PC-3 (cell line): ENCODE measurements around the gene TOR1B. TPM values are rescaled to one million over a fixed set of nuclear protein-coding genes. Genes with fewer than 3 reads are reported as not detected.
A peak's percentile ranks its signal among the peaks of the same experiment; 100 is the strongest.
"Not testable (repeated sequence)": the region's sequence is repeated elsewhere in the genome, so short reads cannot be mapped to it uniquely, and the experiment has no call there.

Source experiments
- ATAC-seq: fragments of 200-7000 bp; cut with Tn5 transposase; 2 replicates; pipeline ENCODE4 v1.9.1; 2020; ENCODE audit warnings: mild to moderate bottlenecking, moderate library complexity
- BruUV-seq: library from RNA; stranded (reverse); fragments of 400-500 nt; replicated peaks from 2 replicates; lab custom pipeline; 2021; lab: Mats Ljungman, UMichigan
- CTCF ChIA-PET: fragments of 300-600 bp; sonication (Branson Sonifier 250); formaldehyde crosslinking; loops from one replicate; lab custom pipeline; 2022; ENCODE audit warnings: antibody characterized with exemption; lab: Charles Lee
- POLR2A ChIA-PET: fragments of 300-600 bp; sonication (Branson Sonifier 250); formaldehyde crosslinking; loops from one replicate; lab custom pipeline; 2022; ENCODE audit warnings: antibody characterized with exemption; ENCODE audit not compliant: unreplicated experiment; lab: Charles Lee
- DNase-seq: peaks from one replicate; pipeline ENCODE4 v3.0.0-alpha.2; 2015
- H2AFZ ChIP-seq: fragments of 300-600 bp; sonication (generic); 2 replicates; pipeline ENCODE4 v1.6.0; 2016; ENCODE audit warnings: antibody characterized with exemption, low read length
- H3F3A ChIP-seq: fragments of 300-600 bp; sonication (generic); one replicate; pipeline ENCODE4 v1.6.0; 2017; ENCODE audit warnings: antibody characterized with exemption, low read length, control low read depth, mild to moderate bottlenecking; ENCODE audit not compliant: unreplicated experiment
- H3K27ac ChIP-seq: fragments of 300-600 bp; sonication (generic); 2 replicates; pipeline ENCODE4 v1.5.1; 2016; ENCODE audit warnings: mild to moderate bottlenecking, low read length
- H3K27me3 ChIP-seq: fragments of 300-600 bp; sonication (generic); 2 replicates; pipeline ENCODE4 v1.6.1; 2016; ENCODE audit warnings: low read length, mixed read lengths
- H3K36me3 ChIP-seq: fragments of 300-600 bp; sonication (generic); 2 replicates; pipeline ENCODE4 v1.6.1; 2016; ENCODE audit warnings: low read depth, mixed run types, low read length, mixed read lengths
- H3K4me1 ChIP-seq: fragments of 300-600 bp; sonication (generic); 2 replicates; pipeline ENCODE4 v1.5.1; 2016; ENCODE audit warnings: low read length; ENCODE audit not compliant: insufficient read depth
- H3K4me2 ChIP-seq: fragments of 300-600 bp; sonication (generic); 2 replicates; pipeline ENCODE4 v1.6.0; 2016; ENCODE audit warnings: low read length
- H3K4me3 ChIP-seq: fragments of 300-600 bp; sonication (generic); 2 replicates; pipeline ENCODE4 v1.5.1; 2016; ENCODE audit warnings: mild to moderate bottlenecking, low read length, mixed read lengths
- H3K79me2 ChIP-seq: fragments of 300-600 bp; sonication (generic); 2 replicates; pipeline ENCODE4 v1.6.1; 2017; ENCODE audit warnings: low read length, mixed read lengths
- H3K9ac ChIP-seq: fragments of 300-600 bp; sonication (generic); 2 replicates; pipeline ENCODE4 v1.6.0; 2016; ENCODE audit warnings: mild to moderate bottlenecking, low read length
- H3K9me2 ChIP-seq: fragments of 300-600 bp; sonication (generic); replicated peaks from 2 replicates; pipeline ENCODE4 v1.6.1; 2016; ENCODE audit warnings: mixed run types, low read length, mixed read lengths
- H3K9me3 ChIP-seq: fragments of 300-600 bp; sonication (generic); 2 replicates; pipeline ENCODE4 v1.6.1; 2016; ENCODE audit warnings: low read length, mixed read lengths
- H4K20me1 ChIP-seq: fragments of 300-600 bp; sonication (generic); 2 replicates; pipeline ENCODE4 v1.6.1; 2016; ENCODE audit warnings: low read length, mixed read lengths
- CTCF ChIP-seq: fragments of 300-600 bp; sonication (generic); conservative IDR thresholded peaks from 2 replicates; pipeline ENCODE4 v1.5.1; 2017; ENCODE audit warnings: antibody characterized with exemption, low read depth, mild to moderate bottlenecking, low read length
- EZH2 ChIP-seq: fragments of 300-600 bp; sonication (generic); IDR thresholded peaks from one replicate; pipeline ENCODE4 v1.6.1; 2017; ENCODE audit warnings: antibody characterized with exemption, mild to moderate bottlenecking, low read length; ENCODE audit not compliant: unreplicated experiment
- EZH2phosphoT487 ChIP-seq: fragments of 300-600 bp; sonication (generic); IDR thresholded peaks from 2 replicates; pipeline ENCODE4 v1.6.1; 2018; ENCODE audit warnings: mild to moderate bottlenecking, antibody characterized with exemption, low read length, borderline replicate concordance
- intact Hi-C: fragments of 100-400 bp; cut with micrococcal nuclease; formaldehyde crosslinking; loops from 2 replicates; pipeline ENCODE4 v1.9.0; 2023
- total RNA-seq: library from RNA; depleted of rRNA; stranded (reverse); fragments of >200 nt; gene quantifications from 2 replicates; pipeline ENCODE4 v1.2.3, GENCODE V29; 2014

Gene TOR1B
- total RNA-seq, 1 experiment from 2014 or later: 12.8 TPM

DNA sequence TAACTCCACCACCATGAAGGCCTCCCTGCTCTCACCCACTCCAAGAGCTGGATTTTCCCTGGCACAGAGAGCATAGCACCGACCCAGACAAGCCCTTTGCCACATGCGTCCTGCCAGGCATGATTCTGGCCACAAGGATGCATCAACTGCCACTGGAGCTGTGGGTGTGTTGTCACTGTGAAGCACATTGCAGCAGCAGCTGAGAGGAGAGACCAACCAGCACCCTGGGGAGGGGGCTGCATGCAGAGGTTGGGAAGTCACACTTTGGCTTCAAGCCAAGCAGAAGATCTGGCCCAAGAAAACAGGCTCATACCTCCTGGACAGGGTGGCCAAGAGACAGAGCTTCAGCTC is 27.6 kb upstream of the TOR1B start:
- Histone ChIP-seq H4K20me1 (no peaks in the 10 kb centered on the region), H3K9ac (no peak overlapping the region), H3K9me3 (no peaks in the 10 kb centered on the region), H3K27ac (0 out of 2 replicates have a peak overlapping the region, but pooled peaks have one; percentile 3), H3K27me3 (no peaks in the 10 kb centered on the region), H3K4me2 (no peak overlapping the region), H3K79me2 (no peaks in the 10 kb centered on the region), H2AFZ (no peak overlapping the region), H3K4me1 (peaks cover 33% of the 10 kb centered on the region), H3K36me3 (no peaks in the 10 kb centered on the region), H3K4me3 (no peak overlapping the region), H3K9me2 (no peaks in the 10 kb centered on the region), H3F3A (no peaks in the 10 kb centered on the region)
- DNase-seq: no peak
- POLR2A ChIA-PET: no interaction called here
- intact Hi-C loops: no loop called here
- no peak for TF ChIP-seq CTCF
- TF ChIP-seq EZH2phosphoT487: no peak
- TF ChIP-seq EZH2: no peak
- ATAC-seq: no peak
- CTCF ChIA-PET: no interaction called here
- BruUV-seq: no TSS peak

- Histone ChIP-seq H3K4me1 (peaks cover 33% of the 10 kb centered on the region), H3K27ac (peak overlapping the region; percentile 86), H3K9ac (0 out of 2 replicates have a peak overlapping the region, but pooled peaks have one; percentile 72)
- CTCF ChIA-PET, H3K4me2 ChIP-seq, ATAC-seq, POLR2A ChIA-PET, H4K20me1 ChIP-seq, H3K4me3 ChIP-seq, H3K9me2 ChIP-seq, H3K79me2 ChIP-seq, H3K36me3 ChIP-seq, H3K9me3 ChIP-seq, DNase-seq, H2AFZ ChIP-seq, H3K27me3 ChIP-seq, BruUV-seq, intact Hi-C loops, H3F3A ChIP-seq: not testable (repeated sequence)
Observed at GRCh38 chr9:129776096-129776495, 26.9 kb upstream of the TOR1B start.

DNA sequence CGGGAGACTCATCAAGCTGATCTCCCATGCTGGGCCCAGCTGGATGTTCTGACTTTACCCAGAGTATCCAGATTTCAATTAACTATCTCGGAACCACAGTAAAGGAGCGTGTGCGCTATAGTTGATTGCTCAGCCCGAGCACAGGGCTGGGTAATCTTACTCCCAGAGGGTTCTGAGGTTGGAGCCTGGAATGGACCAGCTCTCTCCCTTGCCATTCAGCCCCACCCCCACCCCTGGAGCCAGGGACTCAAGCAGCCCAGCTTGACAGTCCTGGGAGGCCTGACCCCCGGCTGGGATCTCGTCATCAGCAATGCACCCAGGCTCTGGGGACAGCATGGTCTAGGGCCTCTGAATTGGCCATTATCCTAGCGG is 26.4 kb upstream of the TOR1B start:
- peak overlapping the region; percentile 64 for H3K4me2 ChIP-seq
- H3K9me2 ChIP-seq: no peaks in the 10 kb centered on the region
- no TSS peak for BruUV-seq
- no peak overlapping the region for H2AFZ ChIP-seq
- no peaks in the 10 kb centered on the region for H3K27me3 ChIP-seq
- H3K36me3 ChIP-seq: no peaks in the 10 kb centered on the region
- POLR2A ChIA-PET: interaction anchor here (0.5 kb wide), 1 partner anchor 22 kb away, joined by 3 read pairs; no protein-coding TSS in a partner anchor
- no peaks in the 10 kb centered on the region for H3K79me2 ChIP-seq
- no peaks in the 10 kb centered on the region for H3K9me3 ChIP-seq
- TF ChIP-seq EZH2 (no peak), EZH2phosphoT487 (no peak), CTCF (no peak)
- no peak for ATAC-seq
- no peak for DNase-seq
- H3K9ac ChIP-seq: peak overlapping the region; percentile 72
- H4K20me1 ChIP-seq: no peaks in the 10 kb centered on the region
- H3K4me3 ChIP-seq: peak overlapping the region; percentile 31; the same call in 1 of the 2 replicates
- H3F3A ChIP-seq: no peaks in the 10 kb centered on the region
- H3K4me1 ChIP-seq: peaks cover 33% of the 10 kb centered on the region
- CTCF ChIA-PET: interaction anchor here (0.6 to 1.2 kb wide), 3 partner anchors 14 to 39 kb away, joined by 3 to 6 read pairs (median 5); no protein-coding TSS in a partner anchor
- intact Hi-C loops: no loop called here
- H3K27ac ChIP-seq: peak overlapping the region; percentile 86
